ENCODE data around the gene SUCLG2.

The SUCLG2 gene

GRCh38 chr3:67529337-67529736 is 125.1 kb downstream of the SUCLG2 start:
- no peak overlapping the region for H3K4me3 ChIP-seq

GRCh38 chr3:67526246-67526645 is 128.2 kb downstream of the SUCLG2 start:
- Histone ChIP-seq H3K4me3 (no peak overlapping the region), H3K27ac (no peak overlapping the region)

More at GRCh38 chr3:67529337-67529736, 125.1 kb downstream of the SUCLG2 start:
- H3K27ac ChIP-seq: no peak overlapping the region

- Histone ChIP-seq H3K27ac (no peak overlapping the region), H3K4me3 (no peak overlapping the region)
These were observed 130.4 kb downstream of the SUCLG2 start for GRCh38 chr3:67524046-67524445.

GRCh38 chr3:67522081-67522480 is 132.3 kb downstream of the SUCLG2 start:
- Histone ChIP-seq H3K27ac (no peak overlapping the region), H3K4me3 (no peak overlapping the region)

GRCh38 chr3:67521053-67521646 is 133.3 kb downstream of the SUCLG2 start:
- no peak overlapping the region for H3K4me3 ChIP-seq
- H3K27ac ChIP-seq: no peak overlapping the region

GRCh38 chr3:67518236-67518635 is 136.2 kb downstream of the SUCLG2 start:
- H3K27ac ChIP-seq: no peak overlapping the region
- H3K4me3 ChIP-seq: no peak overlapping the region

- no peak overlapping the region for H3K4me3 ChIP-seq
- no peak overlapping the region for H3K27ac ChIP-seq
These were observed 136.6 kb downstream of the SUCLG2 start for GRCh38 chr3:67517781-67518180.

- H3K4me3 ChIP-seq: no peak overlapping the region
- H3K27ac ChIP-seq: no peak overlapping the region
These were observed 137.9 kb downstream of the SUCLG2 start for GRCh38 chr3:67516496-67516895.

GRCh38 chr3:67515778-67516177 is 138.6 kb downstream of the SUCLG2 start:
- Histone ChIP-seq H3K4me3 (no peak overlapping the region), H3K27ac (no peak overlapping the region)

- H3K4me3 ChIP-seq: no peak overlapping the region
- H3K27ac ChIP-seq: no peak overlapping the region
These were observed 144.8 kb downstream of the SUCLG2 start for GRCh38 chr3:67509471-67510075.

- no peak overlapping the region for H3K27ac ChIP-seq
- no peak overlapping the region for H3K4me3 ChIP-seq
These were observed 146.8 kb downstream of the SUCLG2 start for GRCh38 chr3:67507584-67507983.

- Histone ChIP-seq H3K4me3 (no peak overlapping the region), H3K27ac (no peak overlapping the region)
These were observed 153.7 kb downstream of the SUCLG2 start for GRCh38 chr3:67500709-67501108.

- H3K4me3 ChIP-seq: no peak overlapping the region
- H3K27ac ChIP-seq: no peak overlapping the region
These were observed 156.7 kb downstream of the SUCLG2 start for GRCh38 chr3:67497746-67498145.

GRCh38 chr3:67495751-67496150 is 158.7 kb downstream of the SUCLG2 start:
- no peak overlapping the region for H3K4me3 ChIP-seq
- no peak overlapping the region for H3K27ac ChIP-seq

- Histone ChIP-seq H3K27ac (no peak overlapping the region), H3K4me3 (no peak overlapping the region)
These were observed 160.6 kb downstream of the SUCLG2 start for GRCh38 chr3:67493808-67494207.

GRCh38 chr3:67490658-67491057 is 163.8 kb downstream of the SUCLG2 start:
- no peak overlapping the region for H3K4me3 ChIP-seq
- H3K27ac ChIP-seq: no peak overlapping the region

- H3K4me3 ChIP-seq: no peak overlapping the region
- peak overlapping the region in 6 of 21 experiments; percentile 0 to 68 (median 34) for H3K27ac ChIP-seq
These were observed 164.6 kb downstream of the SUCLG2 start for GRCh38 chr3:67489816-67490215.

GRCh38 chr3:67487564-67488114 is 166.8 kb downstream of the SUCLG2 start:
- H3K27ac ChIP-seq: no peak overlapping the region

GRCh38 chr3:67486883-67487282 is 167.5 kb downstream of the SUCLG2 start:
- Histone ChIP-seq H3K27ac (no peak overlapping the region), H3K4me3 (no peak overlapping the region)

More at GRCh38 chr3:67487564-67488114, 166.8 kb downstream of the SUCLG2 start:
- H3K4me3 ChIP-seq: no peak overlapping the region

GRCh38 chr3:67484085-67484484 is 170.3 kb downstream of the SUCLG2 start:
- no peak overlapping the region for H3K27ac ChIP-seq
- no peak overlapping the region for H3K4me3 ChIP-seq

- H3K27ac ChIP-seq: no peak overlapping the region
These were observed 173.3 kb downstream of the SUCLG2 start for GRCh38 chr3:67481126-67481525.

More at GRCh38 chr3:67481126-67481525, 173.3 kb downstream of the SUCLG2 start:
- no peak overlapping the region for H3K4me3 ChIP-seq

Data from skin epidermis (tissue), 12 donors.